HG03095 (cell line): ENCODE measurements around the gene SCAI.

Source experiments
- ATAC-seq: cut with Tn5 transposase; IDR thresholded peaks from one replicate; pipeline ENCODE4 v1.9.1; 2021; ENCODE audit warnings: moderate library complexity; ENCODE audit not compliant: unreplicated experiment

Gene SCAI

DNA sequence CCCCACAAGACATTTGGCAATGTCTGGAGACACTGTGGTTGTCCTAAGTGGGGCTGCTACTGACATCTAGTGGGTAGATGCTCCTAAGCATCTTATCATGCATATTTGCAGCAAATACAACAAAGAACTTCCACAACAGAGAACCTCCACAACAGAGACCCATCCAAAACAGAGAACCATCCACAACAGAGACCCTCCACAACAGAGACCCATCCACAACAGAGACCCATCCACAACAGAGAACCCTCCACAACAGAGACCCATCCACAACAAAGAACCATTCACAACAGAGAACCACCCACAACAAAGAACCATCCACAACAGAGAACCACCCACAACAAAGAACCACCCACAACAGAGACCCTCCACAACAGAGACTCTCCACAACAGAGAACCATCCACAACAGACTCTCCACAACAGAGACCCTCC, 248.6 kb downstream of the SCAI start:
- no peak for ATAC-seq

DNA sequence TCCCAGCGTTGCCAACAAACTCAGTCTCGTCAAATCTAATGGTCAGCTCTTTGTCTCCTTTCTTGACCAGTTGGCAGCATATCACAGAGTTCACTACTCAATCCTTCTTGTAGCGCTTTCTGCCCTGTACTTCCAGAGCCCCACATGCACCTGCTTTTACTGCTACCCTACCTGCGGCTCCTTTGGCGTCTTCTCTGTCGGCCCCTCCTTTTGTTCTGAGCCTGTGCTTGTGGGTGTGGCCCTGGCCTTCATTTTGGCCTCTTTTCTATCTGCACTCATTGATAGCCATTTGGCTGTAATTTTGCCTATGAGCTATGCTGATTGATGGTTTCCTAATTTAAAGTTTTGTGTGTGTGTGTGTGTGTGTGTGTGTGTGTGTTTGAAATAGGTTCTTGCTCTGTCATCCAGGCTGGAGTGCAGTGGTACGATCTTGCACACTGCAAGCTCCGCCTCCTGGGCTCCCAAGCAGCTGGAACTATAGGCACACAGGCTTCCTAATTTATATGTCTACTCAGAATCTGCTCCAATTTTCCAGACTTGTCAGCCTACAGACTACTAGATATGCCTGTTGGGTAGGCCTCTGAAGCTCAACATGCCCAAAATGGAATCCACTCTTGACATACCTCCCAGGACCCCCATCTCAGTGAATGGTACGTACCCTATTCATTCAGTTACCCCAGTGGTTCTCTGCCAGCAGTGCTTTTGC, 249.1 kb downstream of the SCAI start:
- no peak for ATAC-seq
